H4 (cell line): ENCODE measurements around the gene TRIM54. TPM values are rescaled to one million over a fixed set of nuclear protein-coding genes. Genes with fewer than 3 reads are reported as not detected.

ENCODE experiments used
- DNase-seq: peaks from one replicate; pipeline ENCODE4 v3.0.0-alpha.2; 2015; ENCODE audit warnings: low spot score
- total RNA-seq: library from RNA; depleted of rRNA; stranded (reverse); fragments of >200 nt; shearing (Covaris generic); gene quantifications from 2 replicates; pipeline ENCODE4 v1.2.3, GENCODE V29; 2014; rRNA removed

TRIM54 gene, protein sequence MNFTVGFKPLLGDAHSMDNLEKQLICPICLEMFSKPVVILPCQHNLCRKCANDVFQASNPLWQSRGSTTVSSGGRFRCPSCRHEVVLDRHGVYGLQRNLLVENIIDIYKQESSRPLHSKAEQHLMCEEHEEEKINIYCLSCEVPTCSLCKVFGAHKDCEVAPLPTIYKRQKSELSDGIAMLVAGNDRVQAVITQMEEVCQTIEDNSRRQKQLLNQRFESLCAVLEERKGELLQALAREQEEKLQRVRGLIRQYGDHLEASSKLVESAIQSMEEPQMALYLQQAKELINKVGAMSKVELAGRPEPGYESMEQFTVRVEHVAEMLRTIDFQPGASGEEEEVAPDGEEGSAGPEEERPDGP
- total RNA-seq = 0.35 TPM in 1 of 2 replicates, not detected in the other

DNA sequence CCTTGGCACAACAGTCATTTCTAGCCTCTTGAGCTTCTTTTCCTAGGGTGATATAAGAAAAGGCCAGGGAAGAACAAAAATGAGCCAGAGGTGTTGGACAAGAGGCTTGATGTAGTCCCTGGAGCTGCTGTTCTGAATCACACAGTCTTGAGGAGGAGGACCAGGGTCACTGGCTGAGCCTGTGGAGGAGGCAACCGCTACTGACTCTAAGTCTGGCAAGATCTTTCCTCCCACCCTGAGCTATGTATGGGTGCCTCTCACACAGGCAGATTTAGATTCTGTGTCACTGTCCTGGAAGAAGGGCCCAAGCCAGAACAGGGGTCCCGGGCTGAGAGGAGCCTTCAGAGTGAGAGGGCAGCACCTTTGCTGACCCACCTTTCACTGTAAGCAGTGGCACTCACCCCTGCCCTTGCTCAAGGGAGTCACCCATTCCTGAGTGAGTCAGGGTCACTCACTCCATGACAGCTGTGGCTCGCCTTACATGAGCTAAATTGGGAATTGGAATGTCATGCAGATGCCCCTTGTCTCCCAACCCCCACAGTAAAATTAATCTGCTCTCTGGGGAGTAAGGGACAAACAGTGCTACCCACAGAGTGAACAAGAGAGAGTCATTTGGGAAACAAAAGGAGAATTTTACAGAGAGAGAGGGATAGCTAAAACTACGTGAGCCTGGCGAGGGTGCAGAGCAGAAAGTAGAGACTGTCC is at the start of gene TRIM54:
Gene TRIM54 (plus strand): TSS at position 575 of the 705 bp plus-strand sequence. CDS start 303 bp downstream, outside the sequence.
- no peak for DNase-seq

DNA sequence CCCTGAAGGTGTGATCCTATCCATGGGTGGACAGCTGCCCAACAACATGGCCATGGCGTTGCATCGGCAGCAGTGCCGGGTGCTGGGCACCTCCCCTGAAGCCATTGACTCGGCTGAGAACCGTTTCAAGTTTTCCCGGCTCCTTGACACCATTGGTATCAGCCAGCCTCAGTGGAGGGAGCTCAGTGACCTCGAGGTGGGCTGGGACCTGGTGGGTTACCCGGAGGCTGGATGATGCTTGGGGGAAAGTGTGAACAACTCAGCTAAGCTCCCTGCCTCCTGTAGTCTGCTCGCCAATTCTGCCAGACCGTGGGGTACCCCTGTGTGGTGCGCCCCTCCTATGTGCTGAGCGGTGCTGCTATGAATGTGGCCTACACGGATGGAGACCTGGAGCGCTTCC is 48.9 kb upstream of the TRIM54 start:
- DNase-seq = no peak

DNA sequence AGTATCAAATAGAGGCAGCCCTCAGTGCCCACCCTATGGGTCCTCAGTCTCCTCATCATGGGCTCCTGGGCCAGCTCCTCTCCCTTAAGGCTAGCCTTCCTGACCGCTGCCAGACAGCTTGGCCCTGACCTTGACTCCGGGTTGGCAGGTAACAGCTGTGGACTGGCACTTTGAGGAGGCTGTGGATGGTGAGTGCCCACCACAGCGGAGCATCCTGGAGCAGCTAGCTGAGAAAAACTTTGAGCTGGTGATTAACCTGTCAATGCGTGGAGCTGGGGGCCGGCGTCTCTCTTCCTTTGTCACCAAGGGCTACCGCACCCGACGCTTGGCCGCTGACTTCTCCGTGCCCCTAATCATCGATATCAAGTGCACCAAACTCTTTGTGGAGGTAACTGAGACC is 46.1 kb upstream of the TRIM54 start:
- DNase-seq = no peak

DNA sequence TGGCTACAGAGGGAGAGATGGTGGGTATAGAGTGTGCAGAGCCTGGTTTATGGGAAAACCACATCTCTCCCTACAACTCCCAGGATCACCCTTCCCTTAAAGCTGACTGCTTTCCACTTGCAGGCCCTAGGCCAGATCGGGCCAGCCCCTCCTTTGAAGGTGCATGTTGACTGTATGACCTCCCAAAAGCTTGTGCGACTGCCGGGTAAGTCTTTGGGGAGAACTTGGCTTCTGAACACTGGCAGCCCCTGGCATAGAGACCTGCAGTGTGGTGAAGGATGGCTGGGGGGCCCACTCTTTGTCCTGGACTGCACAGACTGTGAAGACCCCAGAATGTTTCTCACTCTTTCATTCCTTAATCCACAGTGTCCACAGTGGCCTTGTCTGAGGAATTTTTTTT is 45.6 kb upstream of the TRIM54 start:
- no peak for DNase-seq

DNA sequence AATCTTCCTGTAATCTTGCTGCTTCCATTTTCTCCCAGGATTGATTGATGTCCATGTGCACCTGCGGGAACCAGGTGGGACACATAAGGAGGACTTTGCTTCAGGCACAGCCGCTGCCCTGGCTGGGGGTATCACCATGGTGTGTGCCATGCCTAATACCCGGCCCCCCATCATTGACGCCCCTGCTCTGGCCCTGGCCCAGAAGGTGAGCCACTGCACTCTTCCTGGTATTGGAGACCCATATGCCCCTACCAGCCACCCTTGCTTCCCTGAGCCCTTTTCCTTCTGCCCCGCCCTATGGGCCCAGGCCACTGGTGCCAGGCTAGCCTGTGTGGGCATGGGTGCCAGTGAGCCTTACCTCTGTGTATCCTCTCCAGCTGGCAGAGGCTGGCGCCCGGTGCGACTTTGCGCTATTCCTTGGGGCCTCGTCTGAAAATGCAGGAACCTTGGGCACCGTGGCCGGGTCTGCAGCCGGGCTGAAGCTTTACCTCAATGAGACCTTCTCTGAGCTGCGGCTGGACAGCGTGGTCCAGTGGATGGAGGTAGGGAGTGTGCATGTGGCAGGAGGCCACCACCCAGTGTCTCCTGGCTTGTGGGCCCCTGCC is 44.8 kb upstream of the TRIM54 start:
- DNase-seq = no peak

DNA sequence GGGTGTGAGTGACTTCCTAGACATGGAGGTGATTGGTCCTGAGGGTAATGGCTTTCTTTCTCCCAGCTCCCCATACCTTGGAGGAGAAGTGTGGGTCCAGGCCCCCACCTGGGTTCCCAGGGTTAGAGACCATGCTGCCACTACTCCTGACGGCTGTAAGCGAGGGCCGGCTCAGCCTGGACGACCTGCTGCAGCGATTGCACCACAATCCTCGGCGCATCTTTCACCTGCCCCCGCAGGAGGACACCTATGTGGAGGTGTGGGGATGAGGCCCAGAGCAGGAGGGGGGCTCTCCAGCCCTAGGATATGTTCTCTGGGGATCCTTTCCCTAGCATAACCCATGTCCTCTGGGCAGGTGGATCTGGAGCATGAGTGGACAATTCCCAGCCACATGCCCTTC is 43.3 kb upstream of the TRIM54 start:
- no peak for DNase-seq

DNA sequence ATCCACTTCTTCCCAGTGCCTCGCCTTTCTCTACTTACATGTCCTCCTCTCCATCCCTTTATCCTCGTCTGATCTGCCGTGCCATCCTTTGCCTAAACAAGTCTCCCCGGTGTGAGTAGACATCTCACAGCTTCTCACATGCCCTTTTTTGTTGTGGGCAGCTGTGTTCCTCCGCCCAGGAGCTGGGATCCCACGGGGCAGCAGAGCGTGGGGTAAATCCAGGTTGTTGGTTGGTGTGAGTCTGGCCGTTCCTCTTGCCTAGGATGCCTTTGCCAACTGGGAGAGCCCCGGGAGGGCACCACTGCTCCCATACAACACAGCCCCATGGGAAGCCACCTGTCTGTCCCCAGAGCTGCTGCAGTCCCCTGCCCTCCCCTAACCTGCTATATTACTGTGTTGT is 41.8 kb upstream of the TRIM54 start:
- no peak for DNase-seq

DNA sequence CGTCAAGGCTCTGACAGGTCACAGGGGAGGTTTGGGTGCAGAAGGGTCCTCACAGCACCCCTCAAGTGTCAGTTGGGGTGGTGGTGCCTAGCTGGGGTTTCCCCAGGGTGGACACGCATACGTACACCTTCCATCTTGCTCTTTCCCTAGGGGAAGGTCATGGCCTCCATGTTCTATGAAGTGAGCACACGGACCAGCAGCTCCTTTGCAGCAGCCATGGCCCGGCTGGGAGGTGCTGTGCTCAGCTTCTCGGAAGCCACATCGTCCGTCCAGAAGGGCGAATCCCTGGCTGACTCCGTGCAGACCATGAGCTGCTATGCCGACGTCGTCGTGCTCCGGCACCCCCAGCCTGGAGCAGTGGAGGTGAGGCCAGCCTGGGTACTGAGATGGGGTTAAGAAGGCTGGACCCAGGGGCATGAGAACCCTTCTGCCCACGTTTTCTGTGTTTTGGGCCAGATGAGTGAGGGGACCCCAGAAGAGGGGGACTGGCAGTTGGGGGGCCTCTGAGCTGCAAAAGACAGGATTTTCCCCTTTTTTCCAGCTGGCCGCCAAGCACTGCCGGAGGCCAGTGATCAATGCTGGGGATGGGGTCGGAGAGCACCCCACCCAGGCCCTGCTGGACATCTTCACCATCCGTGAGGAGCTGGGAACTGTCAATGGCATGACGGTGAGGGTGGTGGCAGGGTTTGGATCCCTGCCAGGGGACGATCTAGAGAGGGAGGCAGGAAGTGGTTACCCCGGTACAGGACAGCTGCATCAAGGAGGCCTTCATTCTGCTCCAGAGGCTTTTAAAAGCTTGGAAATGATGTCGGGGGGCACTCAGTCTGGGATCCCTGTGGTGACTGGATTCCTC is 40.2 kb upstream of the TRIM54 start:
- DNase-seq = no peak

DNA sequence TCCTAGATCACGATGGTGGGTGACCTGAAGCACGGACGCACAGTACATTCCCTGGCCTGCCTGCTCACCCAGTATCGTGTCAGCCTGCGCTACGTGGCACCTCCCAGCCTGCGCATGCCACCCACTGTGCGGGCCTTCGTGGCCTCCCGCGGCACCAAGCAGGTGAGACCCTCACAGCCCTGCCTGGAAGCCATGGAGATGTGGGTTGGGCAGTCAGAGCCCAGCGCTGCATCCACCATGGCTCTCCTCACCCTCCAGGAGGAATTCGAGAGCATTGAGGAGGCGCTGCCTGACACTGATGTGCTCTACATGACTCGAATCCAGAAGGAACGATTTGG is 39.6 kb upstream of the TRIM54 start:
- no peak for DNase-seq

DNA sequence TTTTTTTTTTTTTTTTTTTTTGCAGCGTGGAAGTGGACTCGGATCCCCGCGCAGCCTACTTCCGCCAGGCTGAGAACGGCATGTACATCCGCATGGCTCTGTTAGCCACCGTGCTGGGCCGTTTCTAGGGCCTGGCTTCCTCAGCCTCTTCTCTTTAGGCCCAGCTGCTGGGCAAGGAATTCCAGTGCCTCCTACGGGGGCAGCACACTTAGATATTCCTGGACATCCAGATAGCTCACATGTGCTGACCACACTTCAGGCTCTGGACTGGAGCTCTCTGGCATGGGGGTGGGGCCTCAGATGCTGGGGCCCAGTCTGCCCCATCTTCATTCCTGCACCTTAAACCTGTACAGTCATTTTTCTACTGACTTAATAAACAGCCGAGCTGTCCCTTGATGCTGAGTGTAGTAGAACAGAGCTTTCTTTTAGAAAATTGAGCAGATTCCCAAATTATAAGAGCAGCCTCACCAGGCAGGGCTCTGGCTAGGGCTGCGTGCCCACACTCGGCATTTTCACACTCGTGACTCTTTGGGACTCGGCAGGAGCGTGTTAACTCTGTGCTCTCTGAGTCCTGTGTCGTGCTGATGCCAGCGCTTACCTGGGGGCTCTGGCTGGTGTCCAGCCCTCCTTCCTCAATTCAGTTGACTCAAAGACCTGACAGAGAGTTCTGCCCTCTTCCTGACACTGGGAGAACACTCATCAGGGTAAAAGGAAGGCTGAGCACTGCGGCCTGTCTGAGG is 38.7 kb upstream of the TRIM54 start:
- no peak for DNase-seq

DNA sequence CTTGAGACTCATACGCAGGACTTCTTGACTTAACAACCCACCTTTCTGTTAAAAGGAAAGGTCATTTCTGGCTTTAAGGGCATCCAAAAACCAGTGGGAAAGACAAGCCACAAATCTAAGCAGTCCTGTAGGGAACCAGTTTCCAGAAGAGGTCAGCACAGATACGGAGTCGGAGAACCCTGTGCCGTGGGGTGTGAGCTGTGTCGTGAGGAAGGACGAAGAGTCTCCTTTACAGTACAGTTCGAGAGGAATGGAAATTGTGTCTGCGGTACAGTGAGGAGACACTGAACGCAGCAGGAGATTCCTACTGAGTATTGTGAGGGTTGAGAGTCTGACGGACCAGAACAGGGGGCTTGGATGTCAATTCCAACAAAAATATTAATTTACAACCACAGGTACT is 37.1 kb upstream of the TRIM54 start:
- DNase-seq = no peak

DNA sequence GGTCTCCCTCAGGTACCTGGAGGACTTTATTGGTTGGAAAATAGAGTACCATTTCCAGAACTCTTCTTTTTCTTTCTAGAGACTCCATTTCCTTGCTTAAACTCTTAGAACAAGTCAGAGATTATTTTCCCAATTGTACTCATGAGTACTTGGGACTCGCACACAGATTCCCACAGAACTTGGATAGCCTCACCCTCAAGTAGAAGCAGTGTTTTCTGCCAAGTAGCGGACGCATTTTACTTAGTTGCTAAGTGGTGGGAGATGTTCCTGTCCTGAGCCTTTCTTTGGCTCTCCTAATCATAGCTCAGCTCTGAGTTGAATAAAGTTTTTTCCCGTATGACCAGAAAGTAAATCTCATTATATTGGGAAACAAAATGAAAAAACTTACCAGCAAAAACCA is 36.6 kb upstream of the TRIM54 start:
- no peak for DNase-seq

DNA sequence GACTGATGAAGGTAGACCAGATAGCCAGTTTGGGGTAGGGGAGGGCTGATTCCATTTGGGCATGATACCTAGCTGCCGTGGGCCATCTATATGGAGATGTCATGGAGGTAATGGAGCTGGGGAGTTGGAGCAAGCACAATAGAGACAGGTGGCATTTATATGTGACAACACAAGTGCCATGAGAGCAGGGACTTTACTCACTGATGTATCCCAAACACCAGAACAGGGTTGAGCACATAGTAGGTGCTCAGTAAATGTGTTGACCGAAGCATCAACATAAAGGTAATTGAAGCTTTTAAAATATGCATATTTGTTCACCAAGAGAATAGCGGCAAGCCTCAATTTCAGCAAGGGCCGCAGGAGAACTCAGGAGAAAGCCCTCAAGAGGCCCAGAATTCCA is 34.3 kb upstream of the TRIM54 start:
- no peak for DNase-seq

DNA sequence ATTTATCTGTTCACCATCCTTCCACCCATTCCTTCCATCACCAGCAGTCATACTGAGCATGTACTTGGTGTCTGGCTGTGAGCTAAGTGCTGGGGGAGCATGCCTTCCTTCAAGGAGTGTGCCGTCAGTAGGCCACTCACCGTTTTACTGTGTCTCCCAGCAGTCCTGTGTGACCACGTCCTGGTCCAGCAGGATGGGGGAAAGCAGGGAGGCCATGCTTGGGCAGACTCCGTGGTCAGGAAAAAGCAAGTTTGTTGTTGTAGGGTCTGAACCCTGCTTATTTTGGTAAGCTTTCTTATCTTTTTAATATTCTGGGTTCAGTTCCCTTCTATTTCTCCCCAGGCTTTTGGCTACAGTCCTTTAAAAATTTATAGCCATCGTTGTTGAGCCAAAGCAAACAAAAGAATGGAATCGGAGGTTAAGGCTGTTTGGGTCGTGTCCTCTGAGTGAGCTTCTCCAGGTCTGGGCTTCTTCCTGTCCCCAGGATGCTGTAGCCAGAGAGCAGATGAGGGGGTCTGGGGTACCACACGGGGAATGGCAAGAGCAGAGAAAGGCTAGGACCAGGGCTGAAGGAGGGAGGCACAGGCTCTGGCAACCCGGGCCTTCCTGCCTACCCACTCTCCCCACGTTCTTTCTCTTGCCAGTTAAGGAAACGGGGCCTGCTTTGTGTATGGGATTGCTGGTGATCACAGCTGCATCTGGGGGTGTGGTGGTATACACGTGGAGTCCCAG is 32.9 kb upstream of the TRIM54 start:
- DNase-seq = no peak

DNA sequence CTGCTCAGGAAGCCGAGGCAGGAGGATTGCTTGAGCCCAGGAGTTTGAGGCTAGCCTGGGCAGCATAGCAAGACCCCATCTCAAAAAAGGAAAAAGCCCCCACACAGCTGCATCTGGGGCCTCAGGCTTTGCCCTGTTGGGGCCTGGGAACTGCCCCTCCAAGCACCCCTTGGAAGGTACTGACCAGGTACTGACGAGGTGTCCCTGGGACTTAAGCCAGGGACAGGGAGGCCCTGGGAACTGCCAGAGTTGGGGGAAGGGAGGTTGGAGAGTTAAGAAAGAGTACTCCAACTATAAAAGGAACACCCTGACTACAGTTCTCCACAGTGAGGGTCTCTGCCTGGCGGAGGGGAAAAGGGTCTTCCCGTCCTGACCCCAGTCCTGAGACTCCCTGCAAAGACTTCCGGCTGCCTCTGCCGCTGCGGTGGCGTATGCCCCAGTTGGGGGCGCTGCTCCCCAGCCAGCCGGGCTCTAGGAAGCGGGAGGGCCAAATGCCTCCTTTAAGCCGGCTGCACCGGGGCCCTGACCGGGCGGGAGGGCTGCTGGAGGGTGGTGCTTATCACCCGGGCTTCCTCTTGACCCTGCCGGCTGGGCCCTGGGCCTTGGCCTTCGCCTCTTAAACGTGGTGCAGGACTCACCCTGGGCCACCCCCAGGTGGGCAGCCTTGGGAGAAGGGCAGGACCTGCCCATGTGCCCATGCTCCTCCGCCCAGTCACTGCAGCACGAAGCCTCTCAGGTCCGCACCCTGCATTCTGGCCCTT is 32.2 kb upstream of the TRIM54 start:
- no peak for DNase-seq

DNA sequence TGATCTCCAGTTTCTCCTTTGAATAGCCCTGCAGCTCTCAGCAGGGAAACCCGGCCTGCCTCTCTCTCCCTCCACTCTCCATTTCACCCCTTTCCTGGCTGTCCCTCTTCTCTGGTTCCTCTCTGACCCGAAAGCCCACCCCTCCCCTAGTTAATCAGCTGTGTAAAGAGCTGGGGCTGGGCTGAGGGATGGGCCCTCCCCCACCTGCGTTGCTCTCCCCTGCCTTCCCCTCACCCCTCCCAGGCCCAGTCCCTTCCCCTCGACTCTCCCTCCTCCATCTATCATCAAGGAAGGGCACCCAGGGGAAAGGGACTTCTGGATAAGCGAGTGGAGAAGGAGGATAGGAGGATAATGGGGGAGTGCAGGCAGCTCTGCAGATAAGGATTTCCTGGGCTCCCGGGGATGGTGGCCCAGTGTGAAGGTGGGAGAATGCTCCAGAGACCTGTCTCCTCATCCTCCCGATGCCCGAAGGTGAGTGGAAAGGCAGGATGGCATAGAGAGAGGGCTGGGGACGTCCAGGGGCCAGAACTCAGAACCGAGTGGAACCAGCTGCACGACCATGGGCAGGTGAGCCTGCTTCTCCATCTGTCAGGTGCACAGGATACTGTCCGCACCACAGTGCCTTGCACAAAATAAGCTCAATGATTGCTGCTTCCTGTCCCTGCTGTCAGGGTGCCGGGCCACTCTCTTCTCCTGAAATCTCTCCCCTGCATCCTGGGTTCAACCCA is 31.4 kb upstream of the TRIM54 start:
- DNase-seq = no peak

DNA sequence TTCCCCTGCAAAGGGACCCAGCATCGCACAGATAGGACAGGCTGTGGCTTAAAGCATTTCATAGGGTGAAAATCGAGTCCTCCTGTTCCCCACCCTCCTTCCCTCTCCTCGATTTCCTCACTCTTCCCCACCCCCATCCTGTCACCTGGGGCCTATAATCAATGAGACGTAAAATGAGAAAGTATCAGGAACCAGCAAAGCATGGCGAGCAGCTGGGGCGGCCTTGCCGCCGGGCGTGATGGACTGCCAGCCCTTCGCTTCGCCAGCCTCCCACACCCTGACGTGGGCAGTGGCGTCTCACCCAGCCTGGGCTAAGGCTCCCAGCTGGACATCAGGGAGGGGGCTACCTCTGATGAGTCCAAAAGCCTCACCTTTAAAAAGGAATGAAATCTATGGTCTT is 30.5 kb upstream of the TRIM54 start:
- no peak for DNase-seq

DNA sequence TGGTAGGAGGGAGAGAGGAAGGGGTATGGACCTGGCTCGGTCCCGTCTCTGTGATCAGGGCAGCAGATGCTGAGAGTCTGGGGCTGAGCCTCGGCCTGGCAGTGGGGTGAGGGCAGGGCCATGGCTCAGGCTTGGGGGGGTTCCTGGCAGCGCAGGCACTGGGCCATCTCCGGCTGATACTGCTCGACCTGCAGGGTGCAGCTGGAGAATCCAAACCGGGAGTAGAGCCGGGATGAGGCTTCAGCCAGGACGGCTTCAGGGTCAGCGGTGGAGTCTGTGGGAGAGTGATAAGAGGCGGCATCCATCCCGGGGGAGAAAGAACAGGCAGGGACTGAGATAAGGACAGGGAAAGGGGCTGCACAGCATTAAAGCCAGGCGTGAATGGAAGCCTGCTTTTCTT is 27.0 kb upstream of the TRIM54 start:
- no peak for DNase-seq

DNA sequence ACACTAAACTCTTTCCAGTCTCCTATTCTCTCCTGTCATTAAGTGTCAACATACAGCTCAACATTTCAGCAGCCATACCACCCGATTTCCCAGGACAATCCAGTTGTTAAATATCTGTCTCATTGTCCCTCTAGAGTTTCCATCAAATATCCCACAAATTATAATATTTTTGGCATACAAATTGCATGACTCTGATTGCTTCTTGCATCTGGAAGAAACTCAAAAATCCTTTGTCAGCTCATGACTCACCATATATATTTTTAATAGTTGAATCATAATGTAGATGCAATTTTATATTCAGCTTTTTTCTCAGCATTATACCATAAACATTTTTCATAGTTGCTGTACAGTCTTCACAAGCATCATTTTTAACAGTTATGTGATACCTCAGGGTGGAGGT is 26.6 kb upstream of the TRIM54 start:
- DNase-seq = no peak
